ENCODE data around the gene RNF224.

RNF224 gene

GRCh38 chr9:137265496-137266161 lies 38.3 kb downstream of the RNF224 start:
- Histone ChIP-seq H3K36me3 (ENCODE audit: control insufficient read depth in 1 of 2, insufficient read depth in 2 of 2, low read depth in 1 of 2, low read length in 2 of 2) (peaks cover 62 to 79% of the 10 kb centered on the region in 2 experiments), H3K4me2 (ENCODE audit: low read length, poor library complexity, severe bottlenecking) (no peak overlapping the region), H4K91ac (ENCODE audit: low read length) (peak overlapping the region; percentile 25), H3K79me1 (replicated peaks; ENCODE audit: low read length, poor library complexity, severe bottlenecking) (peaks cover 46% of the 10 kb centered on the region), H2AFZ (ENCODE audit: low read depth, low read length) (no peak overlapping the region), H3K23ac (ENCODE audit: low read length in 2 of 2) (no peak overlapping the region), H2BK12ac (ENCODE audit: low read length in 2 of 2) (peak overlapping the region in 1 of 2 experiments; percentile 73), H3K14ac (ENCODE audit: low read length in 2 of 2) (no peak overlapping the region), H3K27me3 (ENCODE audit: control insufficient read depth in 1 of 2, insufficient read depth in 1 of 2, low read length in 2 of 2) (no peaks in the 10 kb centered on the region), H3K18ac (ENCODE audit: low read depth in 1 of 2, low read length in 2 of 2) (no peak overlapping the region), H2BK5ac (ENCODE audit: low read depth, low read length, poor library complexity, severe bottlenecking) (no peak overlapping the region), H3K4me1 (ENCODE audit: control insufficient read depth, insufficient read depth, low read depth, low read length) (peaks cover 21% of the 10 kb centered on the region), H3K4ac (ENCODE audit: low read depth in 1 of 2, low read length in 2 of 2) (no peak overlapping the region), H3K27ac (ENCODE audit: low read length, poor library complexity, severe bottlenecking) (no peak overlapping the region), H2AK5ac (ENCODE audit: low read length, severe bottlenecking) (no peak overlapping the region), H3K4me3 (ENCODE audit: insufficient read depth in 1 of 2, low read depth in 1 of 2, low read length in 2 of 2) (no peak overlapping the region), H3K9me3 (ENCODE audit: control insufficient read depth, low read length) (no peaks in the 10 kb centered on the region), H2BK15ac (ENCODE audit: low read depth, poor library complexity, severe bottlenecking) (peak overlapping the region; percentile 12), H3K9ac (ENCODE audit: low read length) (no peak overlapping the region), H2BK120ac (ENCODE audit: low read depth, low read length) (no peak overlapping the region), H4K8ac (ENCODE audit: low read length) (no peak overlapping the region)
- no peak for DNase-seq
- WGBS: 96% methylated on average over 29 of the region's 29 CpGs

GRCh38 chr9:137266162-137266527 lies 38.8 kb downstream of the RNF224 start:
- H3K14ac ChIP-seq (ENCODE audit: low read length in 2 of 2): no peak overlapping the region
- H3K27ac ChIP-seq (ENCODE audit: low read length, poor library complexity, severe bottlenecking): no peak overlapping the region
- H3K36me3 ChIP-seq (ENCODE audit: control insufficient read depth in 1 of 2, insufficient read depth in 2 of 2, low read depth in 1 of 2, low read length in 2 of 2): peaks cover 67 to 83% of the 10 kb centered on the region in 2 experiments
- no peak for DNase-seq
- H3K4ac ChIP-seq (ENCODE audit: low read depth in 1 of 2, low read length in 2 of 2): no peak overlapping the region
- no peak overlapping the region for H3K4me3 ChIP-seq (ENCODE audit: insufficient read depth in 1 of 2, low read depth in 1 of 2, low read length in 2 of 2)
- H4K8ac ChIP-seq (ENCODE audit: low read length): peak overlapping the region; percentile 24
- peak overlapping the region in 1 of 2 experiments; percentile 73 for H2BK12ac ChIP-seq (ENCODE audit: low read length in 2 of 2)
- H3K9ac ChIP-seq (ENCODE audit: low read length): no peak overlapping the region
- no peak overlapping the region for H3K4me2 ChIP-seq (ENCODE audit: low read length, poor library complexity, severe bottlenecking)
- peaks cover 48% of the 10 kb centered on the region for H3K79me1 ChIP-seq (replicated peaks; ENCODE audit: low read length, poor library complexity, severe bottlenecking)
- H4K91ac ChIP-seq (ENCODE audit: low read length): peak overlapping the region; percentile 25
- H3K9me3 ChIP-seq (ENCODE audit: control insufficient read depth, low read length): no peaks in the 10 kb centered on the region
- H3K23ac ChIP-seq (ENCODE audit: low read length in 2 of 2): no peak overlapping the region
- H2BK120ac ChIP-seq (ENCODE audit: low read depth, low read length): no peak overlapping the region
- H2AK5ac ChIP-seq (ENCODE audit: low read length, severe bottlenecking): no peak overlapping the region
- H3K27me3 ChIP-seq (ENCODE audit: control insufficient read depth in 1 of 2, insufficient read depth in 1 of 2, low read length in 2 of 2): no peaks in the 10 kb centered on the region
- no peak overlapping the region for H2BK5ac ChIP-seq (ENCODE audit: low read depth, low read length, poor library complexity, severe bottlenecking)
- WGBS: 97% methylated on average over 15 of the region's 15 CpGs
- no peak overlapping the region for H3K18ac ChIP-seq (ENCODE audit: low read depth in 1 of 2, low read length in 2 of 2)
- peaks cover 23% of the 10 kb centered on the region for H3K4me1 ChIP-seq (ENCODE audit: control insufficient read depth, insufficient read depth, low read depth, low read length)
- H2BK15ac ChIP-seq (ENCODE audit: low read depth, poor library complexity, severe bottlenecking): peak overlapping the region; percentile 12
- H2AFZ ChIP-seq (ENCODE audit: low read depth, low read length): no peak overlapping the region

GRCh38 chr9:137266585-137267453 lies 39.5 kb downstream of the RNF224 start:
- WGBS: 94% methylated on average over 32 of the region's 34 CpGs
- Histone ChIP-seq H3K27ac (ENCODE audit: low read length, poor library complexity, severe bottlenecking) (no peak overlapping the region), H3K4me2 (ENCODE audit: low read length, poor library complexity, severe bottlenecking) (no peak overlapping the region), H2AFZ (ENCODE audit: low read depth, low read length) (no peak overlapping the region), H3K18ac (ENCODE audit: low read depth in 1 of 2, low read length in 2 of 2) (peak overlapping the region; percentile 9 to 37), H3K4me1 (ENCODE audit: control insufficient read depth, insufficient read depth, low read depth, low read length) (peaks cover 21% of the 10 kb centered on the region), H3K36me3 (ENCODE audit: control insufficient read depth in 1 of 2, insufficient read depth in 2 of 2, low read depth in 1 of 2, low read length in 2 of 2) (peaks cover 70 to 86% of the 10 kb centered on the region in 2 experiments), H2BK15ac (ENCODE audit: low read depth, poor library complexity, severe bottlenecking) (peak overlapping the region; percentile 12), H3K23ac (ENCODE audit: low read length in 2 of 2) (no peak overlapping the region), H2AK5ac (ENCODE audit: low read length, severe bottlenecking) (no peak overlapping the region), H3K4me3 (ENCODE audit: insufficient read depth in 1 of 2, low read depth in 1 of 2, low read length in 2 of 2) (no peak overlapping the region), H2BK120ac (ENCODE audit: low read depth, low read length) (peak overlapping the region; percentile 66), H2BK12ac (ENCODE audit: low read length in 2 of 2) (peak overlapping the region; percentile 69 to 75), H3K9me3 (ENCODE audit: control insufficient read depth, low read length) (no peaks in the 10 kb centered on the region), H3K27me3 (ENCODE audit: control insufficient read depth in 1 of 2, insufficient read depth in 1 of 2, low read length in 2 of 2) (no peaks in the 10 kb centered on the region), H3K9ac (ENCODE audit: low read length) (no peak overlapping the region), H4K8ac (ENCODE audit: low read length) (peak overlapping the region; percentile 46), H3K79me1 (replicated peaks; ENCODE audit: low read length, poor library complexity, severe bottlenecking) (peaks cover 45% of the 10 kb centered on the region), H4K91ac (ENCODE audit: low read length) (peak overlapping the region; percentile 57), H3K4ac (ENCODE audit: low read depth in 1 of 2, low read length in 2 of 2) (peak overlapping the region in 1 of 2 experiments; percentile 37), H2BK5ac (ENCODE audit: low read depth, low read length, poor library complexity, severe bottlenecking) (no peak overlapping the region), H3K14ac (ENCODE audit: low read length in 2 of 2) (peak overlapping the region in 1 of 2 experiments; percentile 47)
- DNase-seq: no peak

GRCh38 chr9:137267933-137268355 lies 40.6 kb downstream of the RNF224 start:
- DNase-seq: peak; percentile 79
- H3K4me2 ChIP-seq (ENCODE audit: low read length, poor library complexity, severe bottlenecking): no peak overlapping the region
- peak overlapping the region; percentile 65 to 95 for H2BK12ac ChIP-seq (ENCODE audit: low read length in 2 of 2)

More at GRCh38 chr9:137267933-137268355, 40.6 kb downstream of the RNF224 start:
- no peak overlapping the region for H2BK5ac ChIP-seq (ENCODE audit: low read depth, low read length, poor library complexity, severe bottlenecking)
- H3K27ac ChIP-seq (ENCODE audit: low read length, poor library complexity, severe bottlenecking): no peak overlapping the region
- no peak overlapping the region for H3K4me3 ChIP-seq (ENCODE audit: insufficient read depth in 1 of 2, low read depth in 1 of 2, low read length in 2 of 2)
- H4K91ac ChIP-seq (ENCODE audit: low read length): peak overlapping the region; percentile 79
- H3K14ac ChIP-seq (ENCODE audit: low read length in 2 of 2): peak overlapping the region in 1 of 2 experiments; percentile 23
- H2AFZ ChIP-seq (ENCODE audit: low read depth, low read length): no peak overlapping the region
- peaks cover 19% of the 10 kb centered on the region for H3K4me1 ChIP-seq (ENCODE audit: control insufficient read depth, insufficient read depth, low read depth, low read length)
- H3K36me3 ChIP-seq (ENCODE audit: control insufficient read depth in 1 of 2, insufficient read depth in 2 of 2, low read depth in 1 of 2, low read length in 2 of 2): peaks cover 79 to 91% of the 10 kb centered on the region in 2 experiments
- H2AK5ac ChIP-seq (ENCODE audit: low read length, severe bottlenecking): no peak overlapping the region
- H3K79me1 ChIP-seq (replicated peaks; ENCODE audit: low read length, poor library complexity, severe bottlenecking): peaks cover 49% of the 10 kb centered on the region
- peak overlapping the region in 1 of 2 experiments; percentile 54 for H3K23ac ChIP-seq (ENCODE audit: low read length in 2 of 2)
- peak overlapping the region; percentile 88 for H4K8ac ChIP-seq (ENCODE audit: low read length)
- WGBS: 59% methylated on average over 6 of the region's 6 CpGs
- no peaks in the 10 kb centered on the region for H3K9me3 ChIP-seq (ENCODE audit: control insufficient read depth, low read length)
- H3K18ac ChIP-seq (ENCODE audit: low read depth in 1 of 2, low read length in 2 of 2): peak overlapping the region; percentile 23 to 94
- peak overlapping the region; percentile 91 for H2BK120ac ChIP-seq (ENCODE audit: low read depth, low read length)
- peak overlapping the region; percentile 27 to 45 for H3K4ac ChIP-seq (ENCODE audit: low read depth in 1 of 2, low read length in 2 of 2)
- H3K27me3 ChIP-seq (ENCODE audit: control insufficient read depth in 1 of 2, insufficient read depth in 1 of 2, low read length in 2 of 2): no peaks in the 10 kb centered on the region
- no peak overlapping the region for H3K9ac ChIP-seq (ENCODE audit: low read length)
- H2BK15ac ChIP-seq (ENCODE audit: low read depth, poor library complexity, severe bottlenecking): peak overlapping the region; percentile 30
